ENCODE data around the gene COMP. TPM values are rescaled to one million over a fixed set of nuclear protein-coding genes. Genes with fewer than 3 reads are reported as not detected.

Gene COMP
- total RNA-seq: not detected in 2 replicates

GRCh38 chr19:18790566-18791314 is at the start of gene COMP:
TSS of gene COMP (minus strand) at chr19:18791305. CDS start at chr19:18791269, 36 bp downstream.
- peaks cover 8% of the 10 kb centered on the region for H3K4me1 Mint-ChIP-seq
- H3K4me3 Mint-ChIP-seq: peak within 1 kb of the TSS; percentile 61
- H3K9me3 Mint-ChIP-seq: no peaks in the 10 kb centered on the region
- no peak for DNase-seq
- intact Hi-C loops (cut with micrococcal nuclease): loop anchor here (5.0 to 10.0 kb wide), 2 partner anchors 54 to 178 kb away; partner anchors contain the start of gene TMEM59L
- peak within 1 kb of the TSS; percentile 73 for H3K27ac Mint-ChIP-seq
- H3K27me3 Mint-ChIP-seq: peaks cover 75% of the 10 kb centered on the region
- H3K36me3 Mint-ChIP-seq (ENCODE audit: low read depth): peaks cover 4% of the 10 kb centered on the region

DNA sequence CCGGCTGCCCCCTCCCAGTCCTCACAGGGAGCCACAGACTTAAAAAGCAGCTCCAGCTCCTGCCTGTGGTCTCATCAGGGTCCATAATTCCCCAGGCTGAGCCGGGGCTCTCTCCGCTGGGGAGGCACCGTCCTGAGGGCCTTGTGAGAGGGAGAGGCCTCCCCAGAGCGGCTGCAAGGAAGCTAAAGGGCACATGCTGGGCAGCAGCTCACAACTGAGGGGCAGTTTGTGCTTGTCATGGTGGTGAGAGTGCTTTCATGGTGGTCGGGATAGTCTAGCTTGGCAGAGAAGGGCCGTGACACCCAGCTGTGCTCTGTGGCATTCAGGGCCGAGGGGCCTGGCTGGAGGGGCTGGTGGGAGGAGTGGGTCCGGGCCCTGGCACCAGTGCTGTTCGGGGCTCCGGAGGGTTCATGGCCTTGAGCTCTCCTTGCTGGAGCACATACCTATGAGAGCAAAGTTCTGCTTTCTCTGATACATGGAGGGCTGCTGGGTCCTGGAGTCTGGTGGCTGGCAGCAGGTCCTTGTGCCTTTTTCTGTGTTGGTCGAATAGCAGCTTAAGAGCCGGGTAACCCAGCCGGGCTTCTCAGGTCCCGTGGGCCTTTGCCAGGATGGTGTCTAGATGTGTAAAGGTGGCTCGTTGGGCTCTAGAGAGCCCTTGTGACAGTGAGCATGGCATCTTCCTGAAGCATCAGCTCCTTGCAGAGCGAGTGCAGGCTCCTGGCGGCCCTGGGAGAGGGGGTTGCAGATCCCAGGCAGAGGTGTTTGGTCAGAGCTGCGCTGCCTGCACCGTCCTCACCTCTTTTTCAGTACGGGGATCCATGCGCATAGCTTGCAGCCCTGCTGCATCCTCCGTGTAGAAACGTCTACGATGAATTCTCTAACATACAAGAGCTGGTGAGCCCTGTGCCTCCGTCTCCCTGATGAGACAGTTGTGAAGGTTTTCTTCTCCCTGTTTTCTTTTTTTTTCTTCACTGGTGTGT is 49.5 kb upstream of the COMP start:
- intact Hi-C loops (cut with micrococcal nuclease): loop anchor here (10.0 kb wide), 2 partner anchors 46 to 376 kb away; partner anchors contain the start of gene COMP
- H3K4me3 Mint-ChIP-seq: no peak overlapping the region
- H3K9me3 Mint-ChIP-seq: no peaks in the 10 kb centered on the region
- DNase-seq: no peak
- H3K36me3 Mint-ChIP-seq (ENCODE audit: low read depth): peaks cover 30% of the 10 kb centered on the region
- no peaks in the 10 kb centered on the region for H3K27me3 Mint-ChIP-seq
- H3K27ac Mint-ChIP-seq: peak overlapping the region; percentile 41
- peaks cover 58% of the 10 kb centered on the region for H3K4me1 Mint-ChIP-seq

DNA sequence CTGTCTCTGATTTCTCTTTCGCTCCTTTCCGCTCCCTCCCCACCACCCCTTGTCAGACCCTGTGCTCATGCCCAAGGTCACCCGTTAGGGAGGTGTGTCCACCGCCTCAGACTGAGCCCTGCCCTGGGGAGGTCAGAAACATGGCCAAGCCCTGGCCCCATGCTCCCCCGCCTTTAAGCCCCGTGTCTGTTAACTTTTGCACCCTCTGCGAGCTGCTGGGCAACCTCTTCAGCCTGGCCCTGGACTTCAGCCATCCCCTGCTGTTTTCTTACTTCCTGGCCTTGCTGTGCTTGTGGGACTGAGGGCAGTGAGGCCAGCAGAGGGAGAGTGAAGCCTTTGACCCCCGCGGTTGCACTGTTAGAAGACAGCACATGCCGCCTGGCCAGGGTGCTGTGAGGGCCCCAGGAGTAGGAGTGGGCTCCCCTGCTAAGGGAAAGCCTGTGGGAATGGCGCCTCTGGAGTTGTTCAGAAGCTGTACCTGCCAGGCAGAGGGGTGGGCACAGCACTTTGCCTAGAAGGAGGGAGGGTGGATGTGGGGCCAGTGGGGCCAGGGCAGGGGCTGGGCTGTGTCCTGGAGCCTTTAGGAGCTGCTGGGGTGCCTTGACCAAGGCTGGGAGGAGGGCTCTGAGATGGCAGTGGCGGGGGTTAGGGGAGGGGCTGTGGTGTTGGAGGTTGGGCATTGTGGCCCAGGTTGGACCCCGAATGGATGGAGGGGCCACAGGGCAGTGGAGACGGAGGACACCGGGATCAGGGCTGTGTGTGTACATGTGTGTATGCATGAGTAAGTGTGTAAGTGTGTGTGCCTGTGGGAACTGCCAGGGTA is 48.6 kb upstream of the COMP start:
- Mint-ChIP-seq H3K27ac (peak overlapping the region; percentile 45), H3K4me1 (peaks cover 61% of the 10 kb centered on the region), H3K36me3 (ENCODE audit: low read depth) (peaks cover 34% of the 10 kb centered on the region), H3K9me3 (no peaks in the 10 kb centered on the region), H3K4me3 (no peak overlapping the region), H3K27me3 (no peaks in the 10 kb centered on the region)
- intact Hi-C loops (cut with micrococcal nuclease): loop anchor here (10.0 kb wide), 2 partner anchors 45 to 375 kb away; partner anchors contain the start of gene COMP
- DNase-seq: no peak

GRCh38 chr19:18834644-18834984 is 43.5 kb upstream of the COMP start:
- Mint-ChIP-seq H3K4me1 (peaks cover 49% of the 10 kb centered on the region), H3K27me3 (no peaks in the 10 kb centered on the region), H3K36me3 (ENCODE audit: low read depth) (peaks cover 43% of the 10 kb centered on the region), H3K9me3 (no peaks in the 10 kb centered on the region), H3K4me3 (peak overlapping the region; percentile 98), H3K27ac (no peak overlapping the region)
- no peak for DNase-seq
- intact Hi-C loops (cut with micrococcal nuclease): loop anchor here (5.0 kb wide), 1 partner anchor 198 kb away; the partner anchor contains the start of genes ARMC6 and SUGP2

DNA sequence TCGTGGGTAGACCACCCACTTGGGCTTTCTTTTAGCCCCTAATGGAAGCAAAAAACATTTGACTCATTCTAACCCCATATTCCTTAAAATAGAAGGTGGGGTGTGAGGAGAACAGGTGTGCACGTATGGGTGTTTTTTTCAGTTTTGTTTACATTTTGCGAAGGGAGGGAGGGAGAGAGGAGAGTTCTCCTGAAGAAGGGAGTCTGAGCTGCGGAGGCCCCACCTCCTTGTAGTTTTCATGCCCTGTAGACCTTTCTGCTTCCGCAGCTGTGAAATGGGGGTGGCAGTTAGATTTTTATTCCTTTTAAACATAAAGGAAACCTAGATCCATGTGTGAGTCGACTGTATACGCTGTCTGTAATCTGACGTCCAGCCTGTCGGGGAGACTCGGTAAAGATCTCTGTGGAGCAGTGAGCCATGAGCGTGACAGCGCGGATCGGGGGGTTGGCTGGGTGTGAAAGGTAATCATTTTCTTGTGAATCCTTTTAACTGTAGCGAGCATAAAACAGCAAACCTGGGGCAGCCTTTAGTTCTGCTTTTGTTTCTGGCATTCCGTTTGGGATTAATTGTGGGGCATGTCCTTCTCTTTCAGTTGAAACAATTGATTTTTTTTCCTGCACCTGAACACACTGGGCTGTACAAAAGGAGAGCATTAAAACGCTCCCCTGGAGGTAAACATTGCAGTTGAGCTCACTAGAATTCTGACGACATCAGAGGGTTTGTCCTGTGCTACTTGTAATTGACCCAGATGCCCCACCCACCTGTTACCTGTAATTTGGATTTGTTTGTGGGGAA is 42.9 kb upstream of the COMP start:
- H3K4me3 Mint-ChIP-seq: peak overlapping the region; percentile 98
- no peak for DNase-seq
- peaks cover 42% of the 10 kb centered on the region for H3K36me3 Mint-ChIP-seq (ENCODE audit: low read depth)
- intact Hi-C loops (cut with micrococcal nuclease): loop anchor here (5.0 kb wide), 1 partner anchor 198 kb away; the partner anchor contains the start of genes ARMC6 and SUGP2
- peaks cover 49% of the 10 kb centered on the region for H3K4me1 Mint-ChIP-seq
- no peaks in the 10 kb centered on the region for H3K9me3 Mint-ChIP-seq
- no peaks in the 10 kb centered on the region for H3K27me3 Mint-ChIP-seq
- H3K27ac Mint-ChIP-seq: peak overlapping the region; percentile 32

- H3K9me3 Mint-ChIP-seq: no peaks in the 10 kb centered on the region
- no peak for DNase-seq
- intact Hi-C loops (cut with micrococcal nuclease): loop anchor here (5.0 kb wide), 1 partner anchor 199 kb away; the partner anchor contains the start of genes ARMC6 and SUGP2
- peak overlapping the region; percentile 98 for H3K4me3 Mint-ChIP-seq
- H3K27me3 Mint-ChIP-seq: peaks cover 4% of the 10 kb centered on the region
- peaks cover 41% of the 10 kb centered on the region for H3K36me3 Mint-ChIP-seq (ENCODE audit: low read depth)
- H3K27ac Mint-ChIP-seq: peak overlapping the region; percentile 95
- H3K4me1 Mint-ChIP-seq: peaks cover 45% of the 10 kb centered on the region
These were observed 42.0 kb upstream of the COMP start for GRCh38 chr19:18833141-18833476.

GRCh38 chr19:18832306-18833140 is 41.4 kb upstream of the COMP start:
- DNase-seq: peak; percentile 77
- Mint-ChIP-seq H3K27ac (peak overlapping the region; percentile 95), H3K36me3 (ENCODE audit: low read depth) (peaks cover 37% of the 10 kb centered on the region), H3K9me3 (no peaks in the 10 kb centered on the region), H3K4me3 (peak overlapping the region; percentile 98), H3K4me1 (peaks cover 39% of the 10 kb centered on the region), H3K27me3 (peaks cover 9% of the 10 kb centered on the region)
- intact Hi-C loops (cut with micrococcal nuclease): loop anchor here (5.0 kb wide), 1 partner anchor 200 kb away; the partner anchor contains the start of genes ARMC6 and SUGP2

- no peaks in the 10 kb centered on the region for H3K9me3 Mint-ChIP-seq
- peaks cover 34% of the 10 kb centered on the region for H3K4me1 Mint-ChIP-seq
- H3K27me3 Mint-ChIP-seq: peaks cover 9% of the 10 kb centered on the region
- peaks cover 33% of the 10 kb centered on the region for H3K36me3 Mint-ChIP-seq (ENCODE audit: low read depth)
- H3K27ac Mint-ChIP-seq: peak within 1 kb of the TSS; percentile 95
- peak; percentile 99 for DNase-seq
- intact Hi-C loops (cut with micrococcal nuclease): loop anchor here (1.0 to 5.0 kb wide), 2 partner anchors 88 to 201 kb away; partner anchors contain the start of genes ARMC6, COPE, DDX49 and SUGP2
- H3K4me3 Mint-ChIP-seq: peak within 1 kb of the TSS; percentile 98
These were observed 40.6 kb upstream of the COMP start, which contains the start of gene UPF1 for GRCh38 chr19:18831524-18832305. TSS of gene UPF1 (plus strand) at chr19:18831959. CDS start at chr19:18832210, 251 bp downstream.

- Mint-ChIP-seq H3K4me1 (peaks cover 25% of the 10 kb centered on the region), H3K36me3 (ENCODE audit: low read depth) (peaks cover 25% of the 10 kb centered on the region), H3K9me3 (peaks cover 4% of the 10 kb centered on the region), H3K27me3 (peaks cover 15% of the 10 kb centered on the region), H3K4me3 (peak overlapping the region; percentile 81), H3K27ac (no peak overlapping the region)
- DNase-seq: no peak
- intact Hi-C loops (cut with micrococcal nuclease): loop anchor here (5.0 kb wide), 1 partner anchor 202 kb away; the partner anchor contains the start of genes ARMC6 and SUGP2
These were observed 39.4 kb upstream of the COMP start for GRCh38 chr19:18830488-18830887.

DNA sequence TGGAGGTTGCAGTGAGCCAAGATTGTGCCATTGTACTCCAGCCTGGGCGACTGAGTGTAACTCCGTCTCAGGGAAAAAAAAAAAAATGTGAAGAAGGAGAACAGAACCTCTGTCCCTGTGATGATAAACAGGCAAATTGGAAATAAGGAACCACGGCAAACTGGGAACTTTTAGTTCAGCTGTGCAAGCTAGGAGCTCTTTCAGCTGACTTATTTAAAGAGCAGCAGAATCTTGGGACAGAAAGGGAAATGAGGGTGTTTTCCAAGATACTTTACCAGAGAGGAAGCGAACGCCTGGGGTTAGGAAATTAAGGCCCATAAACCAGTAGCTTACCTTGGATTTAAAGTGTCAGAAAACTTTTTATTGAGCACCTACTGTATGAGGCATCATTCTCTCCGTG is 37.7 kb upstream of the COMP start:
- H3K27ac Mint-ChIP-seq: no peak overlapping the region
- H3K27me3 Mint-ChIP-seq: peaks cover 19% of the 10 kb centered on the region
- H3K36me3 Mint-ChIP-seq (ENCODE audit: low read depth): peaks cover 10% of the 10 kb centered on the region
- no peak for DNase-seq
- peaks cover 4% of the 10 kb centered on the region for H3K9me3 Mint-ChIP-seq
- intact Hi-C loops (cut with micrococcal nuclease): no loop called here
- no peak overlapping the region for H3K4me3 Mint-ChIP-seq
- H3K4me1 Mint-ChIP-seq: peaks cover 9% of the 10 kb centered on the region

DNA sequence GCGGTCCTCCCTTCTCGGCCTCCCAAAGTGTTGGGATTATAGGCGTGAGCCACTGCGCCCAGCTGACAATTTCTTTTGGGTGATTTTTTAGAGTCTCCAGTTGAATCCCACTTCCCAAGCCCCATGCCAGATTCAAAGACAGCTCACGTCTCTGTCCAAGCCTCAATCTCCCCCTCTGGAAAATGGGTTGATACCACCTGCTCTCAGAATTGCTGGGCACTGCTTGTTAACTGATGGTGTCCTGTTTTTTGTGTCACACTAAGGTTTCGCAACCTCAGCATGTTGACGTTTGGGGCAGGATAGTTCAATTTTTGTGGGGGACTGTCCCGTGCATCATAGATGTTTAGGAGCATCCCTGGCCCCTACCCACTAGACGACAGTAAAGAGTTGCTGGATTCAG is 26.5 kb upstream of the COMP start:
- intact Hi-C loops (cut with micrococcal nuclease): no loop called here
- H3K27ac Mint-ChIP-seq: no peak overlapping the region
- no peaks in the 10 kb centered on the region for H3K4me1 Mint-ChIP-seq
- H3K9me3 Mint-ChIP-seq: no peaks in the 10 kb centered on the region
- H3K4me3 Mint-ChIP-seq: no peak overlapping the region
- H3K36me3 Mint-ChIP-seq (ENCODE audit: low read depth): no peaks in the 10 kb centered on the region
- DNase-seq: no peak
- peaks cover 3% of the 10 kb centered on the region for H3K27me3 Mint-ChIP-seq

All from activated CD4-positive, alpha-beta T cell treated with anti-CD3 and anti-CD28 coated beads, Interleukin-2, amount 10 ng/mL, durations not matched to agents 24 days and 14 days (primary cell).